ENCODE results near the gene RPL27A.

Gene RPL27A

GRCh38 chr11:8723711-8724110 lies 41.1 kb downstream of the RPL27A start:
- no peak for DNase-seq

DNA sequence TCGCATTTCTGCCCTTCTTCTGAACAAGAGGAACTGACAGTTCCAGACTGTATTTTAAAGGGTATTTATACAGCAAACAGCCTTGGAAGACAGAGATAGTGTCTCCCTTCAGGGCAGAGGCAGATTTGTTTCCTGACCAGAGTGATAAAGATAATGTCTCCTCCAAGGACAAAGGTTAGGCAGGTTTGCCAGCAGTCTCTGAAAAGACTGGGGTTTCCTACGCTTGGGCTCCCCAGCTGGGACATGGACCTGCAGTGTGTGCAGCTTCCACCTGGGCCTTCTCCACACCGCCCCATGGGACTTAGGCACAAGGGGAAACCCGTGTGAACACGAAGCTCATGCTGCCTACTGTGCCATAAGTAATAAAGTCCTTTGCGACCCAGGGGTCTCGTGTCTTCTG lies 42.1 kb downstream of the RPL27A start:
- no peak for DNase-seq

DNA sequence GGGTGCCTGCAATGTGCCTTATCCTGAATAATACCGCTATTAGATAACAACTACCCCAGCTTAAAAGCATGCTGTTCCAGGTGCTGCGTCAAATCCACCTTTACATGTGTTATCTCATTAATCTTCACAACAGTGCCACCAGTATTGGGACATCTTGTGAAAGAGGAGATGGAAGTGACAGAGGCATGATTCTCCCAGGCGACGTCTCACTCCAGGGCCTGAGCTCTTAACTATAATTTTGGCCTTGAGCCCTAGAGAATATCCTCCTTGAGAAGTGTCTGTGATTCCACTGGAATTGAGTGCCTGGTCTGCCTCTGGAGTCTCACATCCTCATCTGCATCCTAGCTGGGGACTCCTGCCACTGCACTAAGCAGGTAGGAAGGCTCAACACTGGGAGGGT lies 43.8 kb downstream of the RPL27A start:
- DNase-seq = no peak

GRCh38 chr11:8728563-8728962 lies 46.0 kb downstream of the RPL27A start:
- DNase-seq = no peak

DNA sequence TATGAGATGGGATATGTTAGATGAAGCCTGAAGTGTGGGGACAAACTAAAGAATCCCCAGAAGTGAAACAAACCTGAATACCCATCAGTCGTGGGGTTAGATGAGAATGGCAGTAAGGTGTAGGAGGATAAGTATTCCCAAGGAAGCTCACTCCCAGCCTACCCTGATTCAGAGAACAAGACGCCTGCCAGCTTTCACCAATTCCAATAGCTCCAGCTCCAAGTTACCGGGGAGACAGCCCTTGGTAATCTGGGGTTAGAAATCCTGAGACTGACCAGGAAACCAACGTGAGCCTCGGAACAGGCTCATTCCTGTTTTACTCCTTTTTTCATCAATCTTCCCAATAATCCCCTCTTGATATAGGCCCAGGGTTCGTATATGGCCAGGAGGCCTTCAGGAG lies 46.5 kb downstream of the RPL27A start:
- no peak for DNase-seq

GRCh38 chr11:8729837-8730696 lies 47.5 kb downstream of the RPL27A start:
- DNase-seq = no peak

GRCh38 chr11:8730697-8731020 lies 48.1 kb downstream of the RPL27A start:
- DNase-seq = no peak

DNA sequence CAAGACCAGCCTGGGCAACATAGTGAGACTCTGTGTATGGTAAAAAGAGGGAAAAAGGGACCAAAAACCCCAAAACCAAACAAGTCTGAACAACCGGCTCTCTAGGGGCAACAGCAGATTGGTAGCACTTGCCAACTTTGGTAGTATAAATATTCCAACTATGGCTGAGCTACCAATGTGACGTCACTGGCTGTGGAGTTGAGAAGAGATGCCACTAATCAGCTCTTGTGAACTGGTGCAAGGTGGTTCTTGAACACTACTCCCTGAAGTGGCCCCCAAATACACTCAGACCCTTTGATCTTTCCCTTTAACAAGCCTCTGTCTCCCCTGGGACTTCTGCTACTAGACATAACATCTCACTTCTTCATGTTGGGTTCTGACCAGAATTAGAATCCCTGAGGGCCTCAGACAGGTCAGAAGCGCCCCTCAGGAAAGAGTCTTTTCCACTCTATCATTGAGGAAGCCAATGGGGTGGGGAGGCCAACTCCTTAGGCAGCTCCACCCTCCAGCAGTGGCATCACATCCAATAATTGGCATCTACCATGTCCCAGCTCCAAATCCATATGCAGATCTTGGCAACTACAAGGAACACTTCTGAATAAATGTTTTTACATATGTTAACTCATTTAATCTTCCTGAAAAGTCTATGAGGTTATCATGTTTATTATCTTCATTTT lies 49.2 kb downstream of the RPL27A start:
- no peak for DNase-seq

DNA sequence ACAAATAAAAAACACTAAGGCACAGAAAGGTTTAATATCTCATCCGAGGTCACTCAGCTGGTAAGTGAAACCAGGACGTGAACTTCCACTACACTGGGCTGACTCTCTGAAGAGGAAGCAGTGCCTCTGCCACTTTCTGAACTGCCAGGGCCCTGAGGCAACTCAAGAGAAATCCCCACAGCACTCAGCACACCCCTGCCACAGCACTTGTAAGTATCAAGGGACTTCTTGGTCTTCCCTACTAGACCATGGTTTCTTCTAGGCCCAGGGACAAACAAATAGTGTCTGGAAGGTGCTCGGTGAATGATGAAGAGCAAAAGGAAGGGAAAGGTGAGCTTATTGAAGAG lies 49.7 kb downstream of the RPL27A start:
- DNase-seq = no peak

GRCh38 chr11:8732748-8733241 lies 50.2 kb downstream of the RPL27A start:
- DNase-seq = no peak

DNA sequence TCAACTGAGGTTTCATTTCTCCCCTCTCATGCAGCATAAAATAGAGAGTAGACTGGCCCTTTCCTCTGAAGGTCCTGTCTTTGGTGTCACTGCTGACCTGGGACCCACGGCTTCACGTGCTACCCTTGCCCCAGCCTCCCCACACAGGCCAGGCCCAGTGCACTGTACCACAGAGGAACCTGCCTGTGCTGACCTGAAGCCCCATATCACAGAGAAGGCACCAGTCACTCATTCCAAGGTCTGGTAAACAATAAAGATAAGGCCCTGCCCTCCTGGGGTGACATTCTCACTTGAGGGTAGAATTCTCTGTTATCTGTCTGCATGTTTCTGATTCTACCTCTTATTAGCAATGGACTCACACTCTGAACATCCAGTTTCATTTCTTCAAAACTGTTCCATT lies 51.3 kb downstream of the RPL27A start:
- no peak for DNase-seq

DNA sequence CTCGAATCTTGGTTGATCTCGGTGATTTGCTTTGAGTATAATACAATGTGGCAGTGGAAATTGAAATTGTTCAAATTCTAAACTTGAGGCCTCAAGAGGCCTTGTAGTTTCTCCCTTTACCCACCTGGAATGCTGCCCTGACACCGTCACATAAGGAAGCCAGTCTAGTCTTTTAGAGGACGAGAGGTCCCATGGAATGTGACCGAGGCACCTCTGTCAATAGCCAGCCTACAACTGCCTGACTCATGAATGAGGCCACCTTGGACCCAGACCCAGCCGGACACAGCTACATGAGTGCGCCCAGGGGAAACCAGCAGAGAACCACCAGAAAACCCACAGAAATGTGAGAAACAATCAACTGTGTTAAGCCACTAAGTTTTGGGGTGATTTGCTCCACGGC lies 52.5 kb downstream of the RPL27A start:
- no peak for DNase-seq

DNA sequence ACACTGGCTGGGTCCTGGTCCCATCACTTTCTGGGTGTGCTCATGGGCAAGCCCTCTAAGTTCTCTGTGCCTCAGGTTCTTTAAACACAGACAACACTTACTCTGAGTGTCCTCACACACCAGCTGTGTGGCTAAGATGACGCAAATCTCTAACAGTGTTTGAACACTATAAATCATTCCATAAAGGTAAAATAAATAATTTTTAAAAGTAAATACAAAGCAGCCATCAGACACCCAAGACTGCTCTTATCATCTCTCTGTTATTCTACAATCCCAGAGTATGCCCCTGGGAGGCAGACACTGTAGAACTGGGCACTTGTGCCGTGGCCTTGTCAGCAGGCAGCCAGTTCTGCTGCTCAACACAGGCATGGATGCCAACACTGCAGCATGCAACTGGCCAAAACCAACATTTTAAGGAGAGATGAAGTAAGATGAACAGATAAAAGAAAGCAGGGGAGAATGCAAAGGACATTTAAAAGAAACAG lies 56.8 kb downstream of the RPL27A start:
- DNase-seq = no peak
